Measurements from ENCODE around the gene C19orf81. TPM values are rescaled to one million over a fixed set of nuclear protein-coding genes. Genes with fewer than 3 reads are reported as not detected.
"Not testable (repeated sequence)": the region's sequence is repeated elsewhere in the genome, so short reads cannot be mapped to it uniquely, and the experiment has no call there.

Gene C19orf81
- total RNA-seq = 9.6 TPM in 1 of 2 replicates, not detected in the other

GRCh38 chr19:50649433-50650391, at the start of gene C19orf81:
Gene C19orf81 (plus strand): TSS chr19:50649445. CDS start chr19:50649445, 0 bp downstream.
- no peak within 1 kb of the TSS for H3K4me3 ChIP-seq (ENCODE audit: low read depth, low read length)
- no peak for TF ChIP-seq CTCF (conservative IDR thresholded peaks at IDR 0.05; ENCODE audit: low read depth, low read length)
- no peak for DNase-seq (ENCODE audit: low read depth)

- H3K4me3 ChIP-seq (ENCODE audit: low read depth, low read length) = no peak overlapping the region
- DNase-seq (ENCODE audit: low read depth) = no peak
- no peak for TF ChIP-seq CTCF (conservative IDR thresholded peaks at IDR 0.05; ENCODE audit: low read depth, low read length)
These were observed 47.7 kb upstream of the C19orf81 start for GRCh38 chr19:50601407-50602088.

- no peak overlapping the region for H3K4me3 ChIP-seq (ENCODE audit: low read depth, low read length)
- DNase-seq (ENCODE audit: low read depth) = no peak
- no peak for TF ChIP-seq CTCF (conservative IDR thresholded peaks at IDR 0.05; ENCODE audit: low read depth, low read length)
These were observed 47.2 kb upstream of the C19orf81 start for GRCh38 chr19:50602089-50602422.

- TF ChIP-seq CTCF (conservative IDR thresholded peaks at IDR 0.05; ENCODE audit: low read depth, low read length) = no peak
- no peak for DNase-seq (ENCODE audit: low read depth)
- no peak overlapping the region for H3K4me3 ChIP-seq (ENCODE audit: low read depth, low read length)
These were observed 46.7 kb upstream of the C19orf81 start for GRCh38 chr19:50602496-50602895.

GRCh38 chr19:50602935-50603334, 46.3 kb upstream of the C19orf81 start:
- no peak overlapping the region for H3K4me3 ChIP-seq (ENCODE audit: low read depth, low read length)
- DNase-seq (ENCODE audit: low read depth) = no peak
- TF ChIP-seq CTCF (conservative IDR thresholded peaks at IDR 0.05; ENCODE audit: low read depth, low read length) = no peak

GRCh38 chr19:50604264-50605073, 44.8 kb upstream of the C19orf81 start:
- not testable (repeated sequence) for DNase-seq (ENCODE audit: low read depth)

More at GRCh38 chr19:50604264-50605073, 44.8 kb upstream of the C19orf81 start:
- not testable (repeated sequence) for H3K4me3 ChIP-seq (ENCODE audit: low read depth, low read length)

Data from epithelial cell of proximal tubule (primary cell).